ENCODE data around the gene SOX9.

GRCh38 chr17:72150632-72151460 is 30.0 kb downstream of the SOX9 start:
- TF ChIP-seq CTCF (IDR thresholded peaks at IDR 0.05) = no peak
- no peak for TF ChIP-seq POLR2A (IDR thresholded peaks at IDR 0.05)
- no peak for TF ChIP-seq EP300 (IDR thresholded peaks at IDR 0.05)
